ENCODE measurements around the gene TAF4.
"Not testable (repeated sequence)": the region's sequence is repeated elsewhere in the genome, so short reads cannot be mapped to it uniquely, and the experiment has no call there.

TAF4 gene

GRCh38 chr20:62080249-62080990 lies 14.7 kb upstream of the TAF4 start:
- DNase-seq (ENCODE audit: low spot score) = no peak

GRCh38 chr20:62079166-62079565 lies 13.5 kb upstream of the TAF4 start:
- no peak for DNase-seq (ENCODE audit: low spot score)

GRCh38 chr20:62073323-62073722 lies 7.6 kb upstream of the TAF4 start:
- DNase-seq (ENCODE audit: low spot score) = no peak

GRCh38 chr20:62071669-62072430 lies 6.2 kb upstream of the TAF4 start:
- not testable (repeated sequence) for DNase-seq (ENCODE audit: low spot score)

GRCh38 chr20:62069741-62070216 lies 4.1 kb upstream of the TAF4 start:
- DNase-seq (ENCODE audit: low spot score) = no peak

GRCh38 chr20:62068997-62069396 lies 3.3 kb upstream of the TAF4 start:
- DNase-seq (ENCODE audit: low spot score) = no peak

- no peak for DNase-seq (ENCODE audit: low spot score)
Observed at GRCh38 chr20:62067547-62068260, 2.0 kb upstream of the TAF4 start.

- no peak for DNase-seq (ENCODE audit: low spot score)
Observed at GRCh38 chr20:62066983-62067433, 1.3 kb upstream of the TAF4 start.

- DNase-seq (ENCODE audit: low spot score) = peak; percentile 77
Observed at GRCh38 chr20:62066339-62066982, 780 bp upstream of the TAF4 start.

- no peak for DNase-seq (ENCODE audit: low spot score)
Observed at GRCh38 chr20:62064770-62065673, 659 bp downstream of the TAF4 start.

- no peak for DNase-seq (ENCODE audit: low spot score)
Observed at GRCh38 chr20:62063981-62064769, 1.5 kb downstream of the TAF4 start.

GRCh38 chr20:62063315-62063980 lies 2.2 kb downstream of the TAF4 start:
- no peak for DNase-seq (ENCODE audit: low spot score)

GRCh38 chr20:62062661-62063314 lies 2.9 kb downstream of the TAF4 start:
- DNase-seq (ENCODE audit: low spot score) = no peak

GRCh38 chr20:62061851-62062423 lies 3.7 kb downstream of the TAF4 start:
- DNase-seq (ENCODE audit: low spot score) = no peak

- no peak for DNase-seq (ENCODE audit: low spot score)
Observed at GRCh38 chr20:62060631-62061541, 4.8 kb downstream of the TAF4 start.

GRCh38 chr20:62059920-62060630 lies 5.6 kb downstream of the TAF4 start:
- no peak for DNase-seq (ENCODE audit: low spot score)

- DNase-seq (ENCODE audit: low spot score) = no peak
Observed at GRCh38 chr20:62059401-62059800, 6.3 kb downstream of the TAF4 start.
